Skeletal muscle cell (primary cell): ENCODE measurements around the gene PTPRF.
A peak's percentile ranks its signal among the peaks of the same experiment; 100 is the strongest.

Experiments
- DNase-seq: peaks from one replicate; pipeline ENCODE4 v3.0.0-alpha.2; 2010; ENCODE audit warnings: low read depth
- H3K4me3 ChIP-seq: 2 replicates; pipeline ENCODE4 v1.5.1; 2011; ENCODE audit warnings: low read depth, mild to moderate bottlenecking, control low read depth, low read length, moderate library complexity

Gene PTPRF

DNA sequence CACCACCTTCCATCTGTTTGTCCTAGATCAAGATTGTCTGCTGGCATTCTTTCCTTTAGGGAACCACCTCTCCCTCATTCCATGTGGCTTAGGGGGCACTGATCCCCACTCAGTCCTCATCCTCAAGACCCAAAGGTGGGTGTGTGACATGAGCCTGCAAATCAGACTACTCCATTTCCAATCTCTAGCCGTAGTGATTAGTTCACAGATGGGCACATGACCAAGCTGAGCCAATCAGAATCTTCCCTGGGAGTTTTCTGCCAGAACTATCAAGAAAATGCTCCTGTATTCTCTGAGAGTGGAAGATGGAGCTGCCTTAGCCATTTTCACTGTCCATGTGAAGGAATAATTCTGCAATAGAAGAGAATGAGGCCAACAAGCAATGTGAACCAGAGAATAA lies 19.3 kb upstream of the PTPRF start:
- H3K4me3 ChIP-seq = no peak overlapping the region
- DNase-seq = no peak

GRCh38 chr1:43512133-43512532 lies 18.6 kb upstream of the PTPRF start:
- DNase-seq = no peak
- H3K4me3 ChIP-seq = no peak overlapping the region

DNA sequence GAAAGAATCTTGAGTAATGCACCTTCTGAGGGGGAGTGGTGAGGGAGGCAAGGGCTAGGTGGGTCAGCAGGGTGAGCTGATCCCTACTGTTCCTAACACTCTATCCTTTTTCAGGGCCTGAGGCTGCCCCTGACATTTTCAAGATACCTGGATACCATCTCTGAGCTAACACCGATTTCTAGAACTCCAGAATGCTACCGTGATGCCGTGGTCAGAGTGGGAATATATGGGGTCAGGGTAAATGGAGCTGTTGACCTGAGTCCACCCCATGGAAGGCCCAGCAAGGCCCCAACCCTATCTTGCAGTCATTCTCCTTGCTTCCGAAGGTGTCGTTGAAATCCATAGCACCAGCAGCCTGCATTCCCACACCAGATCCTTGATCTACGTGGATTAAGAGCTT lies 18.0 kb upstream of the PTPRF start:
- no peak for DNase-seq
- no peak overlapping the region for H3K4me3 ChIP-seq

DNA sequence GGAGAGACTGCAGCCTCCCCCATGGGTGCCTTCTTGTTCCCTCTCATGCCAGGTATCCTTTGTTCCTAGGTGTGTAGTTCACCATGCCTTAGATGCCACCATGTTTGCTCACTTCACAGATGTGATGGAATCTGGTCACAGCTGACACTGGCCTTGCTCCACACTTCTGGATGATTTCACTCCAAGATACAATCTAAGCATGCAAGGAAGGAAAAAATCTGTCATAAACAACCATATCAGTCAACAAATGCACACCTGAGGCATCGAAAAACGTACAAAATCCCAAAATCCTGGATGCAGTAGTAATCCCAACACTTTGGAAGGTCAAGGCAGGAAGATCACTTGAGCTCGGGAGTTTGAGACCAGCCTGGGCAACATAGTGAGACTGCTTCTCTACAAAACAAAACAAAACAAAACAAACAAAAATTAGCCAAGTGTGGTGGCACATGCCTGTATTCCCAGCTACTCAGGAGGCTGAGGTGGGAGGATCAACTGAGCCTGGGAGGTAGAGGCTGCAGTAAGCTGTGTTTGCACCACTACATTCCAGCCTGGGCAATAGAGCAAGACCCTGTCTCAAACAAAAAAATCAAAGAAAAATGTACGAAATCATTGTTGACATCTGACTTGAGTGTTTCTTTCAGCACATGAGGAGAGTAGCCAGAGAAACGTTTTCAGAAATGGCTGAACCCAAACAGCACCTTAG lies 17.1 kb upstream of the PTPRF start:
- no peak for DNase-seq

GRCh38 chr1:43518935-43519686 lies 11.6 kb upstream of the PTPRF start:
- no peak overlapping the region for H3K4me3 ChIP-seq
- DNase-seq = no peak

More for the DNA sequence above, 17.1 kb upstream of the PTPRF start:
- H3K4me3 ChIP-seq = no peak overlapping the region

DNA sequence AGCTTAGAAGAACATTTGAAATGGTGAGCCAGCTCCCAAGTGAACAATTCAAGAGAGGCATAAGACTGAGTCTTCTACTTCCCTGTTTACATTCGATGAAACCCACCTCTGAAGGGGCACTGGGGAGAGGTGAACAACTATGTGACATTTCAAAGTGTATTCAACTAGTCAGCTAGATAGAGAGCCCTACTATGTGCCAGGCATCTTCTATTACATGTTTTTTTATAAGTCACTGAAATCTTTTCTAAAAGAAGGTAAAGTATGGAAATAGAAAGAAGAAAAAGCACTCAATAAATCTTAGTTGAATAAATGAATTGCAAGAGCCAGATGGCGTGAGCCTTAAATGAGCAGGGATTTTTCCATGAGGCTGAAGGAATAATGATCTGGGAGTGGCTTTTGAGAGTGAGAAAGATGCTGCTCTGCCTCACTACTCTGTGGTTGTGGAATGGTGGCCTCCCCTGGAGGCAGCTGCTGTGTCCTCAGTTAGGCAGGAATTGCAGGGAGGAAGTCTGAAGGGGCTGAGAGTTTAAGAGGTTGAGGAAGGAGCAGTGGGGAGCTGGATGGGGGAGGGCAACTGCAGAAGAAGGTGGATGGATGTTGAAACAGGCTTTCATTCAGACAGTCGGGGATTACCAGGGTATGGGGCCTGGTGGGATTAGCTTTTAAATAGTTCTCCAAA lies 10.4 kb upstream of the PTPRF start:
- H3K4me3 ChIP-seq = no peak overlapping the region
- DNase-seq = no peak

- no peak overlapping the region for H3K4me3 ChIP-seq
These were observed 9.6 kb upstream of the PTPRF start for GRCh38 chr1:43521078-43521477.

GRCh38 chr1:43521756-43522155 lies 8.9 kb upstream of the PTPRF start:
- DNase-seq = no peak
- H3K4me3 ChIP-seq = no peak overlapping the region

More at GRCh38 chr1:43521078-43521477, 9.6 kb upstream of the PTPRF start:
- DNase-seq = no peak

GRCh38 chr1:43522431-43522775 lies 8.3 kb upstream of the PTPRF start:
- no peak for DNase-seq
- H3K4me3 ChIP-seq = no peak overlapping the region

GRCh38 chr1:43522776-43523480 lies 7.8 kb upstream of the PTPRF start:
- DNase-seq = peak; percentile 54

DNA sequence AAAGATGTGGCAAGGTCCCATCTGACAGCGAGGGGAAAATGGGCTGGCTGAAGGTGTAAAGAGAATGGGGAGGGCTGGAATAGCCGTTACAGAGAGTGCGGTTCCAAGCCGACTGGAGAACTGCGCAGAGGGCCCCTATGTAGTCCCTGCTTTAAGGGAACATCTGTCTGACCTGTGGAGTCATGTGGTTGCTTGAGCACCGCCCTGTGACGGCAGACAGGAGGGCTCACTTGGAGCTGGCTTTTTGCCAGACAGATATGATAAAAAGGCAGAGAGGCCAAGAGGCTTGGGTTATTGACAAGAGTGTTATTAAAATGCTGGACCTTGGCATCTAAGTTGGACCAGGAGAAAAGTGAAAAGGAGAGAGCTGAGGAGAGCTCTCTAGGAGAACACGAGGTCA lies 5.9 kb upstream of the PTPRF start:
- no peak overlapping the region for H3K4me3 ChIP-seq
- no peak for DNase-seq

More at GRCh38 chr1:43522776-43523480, 7.8 kb upstream of the PTPRF start:
- no peak overlapping the region for H3K4me3 ChIP-seq

DNA sequence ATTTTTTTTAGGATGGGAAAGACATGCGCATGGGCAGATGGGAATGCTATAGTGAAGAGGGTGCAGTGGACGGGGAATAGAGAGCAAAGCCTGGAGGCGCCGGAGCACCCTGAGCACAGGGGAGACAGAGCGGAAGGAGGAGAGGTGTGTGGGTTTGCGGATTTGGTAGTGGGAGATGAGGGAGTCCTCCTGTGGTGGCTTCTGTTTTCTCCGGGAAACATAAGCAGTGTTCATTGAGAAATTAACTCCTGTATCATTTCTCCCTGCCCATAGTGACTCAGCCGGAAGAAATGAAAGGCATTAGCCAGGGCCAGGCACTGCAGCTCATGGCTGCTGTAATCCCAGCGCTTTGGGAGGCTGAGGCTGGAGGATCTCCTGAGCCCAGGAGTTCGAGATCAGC lies 4.7 kb upstream of the PTPRF start:
- H3K4me3 ChIP-seq = no peak overlapping the region
- peak; percentile 7 for DNase-seq

DNA sequence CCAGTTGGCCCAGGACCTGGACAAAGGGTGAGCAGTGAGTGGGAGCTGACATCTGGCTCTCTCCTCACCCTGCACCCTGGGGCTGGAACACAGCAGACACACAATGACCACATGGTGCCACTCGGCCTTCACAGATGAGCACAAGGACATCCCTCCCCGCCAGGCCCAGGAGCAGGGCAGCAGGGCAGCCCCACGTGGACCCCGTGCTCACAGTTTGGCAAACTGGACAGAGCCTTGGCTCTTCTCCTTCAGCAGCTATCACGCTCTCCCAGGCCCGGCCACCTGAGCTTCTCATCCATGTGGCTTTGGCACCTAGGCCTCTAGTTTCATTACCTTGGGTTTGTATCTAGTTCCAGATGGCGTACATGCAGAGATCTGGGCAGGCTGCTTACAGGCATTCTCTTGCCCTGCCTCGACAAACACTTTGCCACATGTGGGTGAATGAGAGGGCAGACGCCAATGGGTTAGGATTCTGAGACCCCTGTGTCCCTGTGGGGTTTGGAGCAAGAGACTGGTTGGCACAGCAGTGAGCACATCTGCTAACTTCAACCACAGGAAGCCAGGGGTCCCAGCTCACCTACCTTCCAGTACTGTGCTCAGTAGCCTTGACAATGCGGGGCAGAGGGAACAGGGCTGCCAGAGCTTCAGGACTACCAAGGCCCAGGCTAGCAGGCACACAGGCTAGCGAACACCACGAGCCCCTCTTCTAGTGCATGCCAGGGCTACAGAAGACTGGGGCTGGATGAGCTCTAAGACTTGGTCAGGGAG lies 3.4 kb upstream of the PTPRF start:
- no peak overlapping the region for H3K4me3 ChIP-seq
- DNase-seq = no peak

- no peak overlapping the region for H3K4me3 ChIP-seq
- DNase-seq = peak; percentile 36
These were observed 1.4 kb upstream of the PTPRF start for GRCh38 chr1:43529206-43529731.

- peak overlapping the region; percentile 63 for H3K4me3 ChIP-seq
- no peak for DNase-seq
These were observed 623 bp downstream of the PTPRF start for GRCh38 chr1:43531107-43531905.

DNA sequence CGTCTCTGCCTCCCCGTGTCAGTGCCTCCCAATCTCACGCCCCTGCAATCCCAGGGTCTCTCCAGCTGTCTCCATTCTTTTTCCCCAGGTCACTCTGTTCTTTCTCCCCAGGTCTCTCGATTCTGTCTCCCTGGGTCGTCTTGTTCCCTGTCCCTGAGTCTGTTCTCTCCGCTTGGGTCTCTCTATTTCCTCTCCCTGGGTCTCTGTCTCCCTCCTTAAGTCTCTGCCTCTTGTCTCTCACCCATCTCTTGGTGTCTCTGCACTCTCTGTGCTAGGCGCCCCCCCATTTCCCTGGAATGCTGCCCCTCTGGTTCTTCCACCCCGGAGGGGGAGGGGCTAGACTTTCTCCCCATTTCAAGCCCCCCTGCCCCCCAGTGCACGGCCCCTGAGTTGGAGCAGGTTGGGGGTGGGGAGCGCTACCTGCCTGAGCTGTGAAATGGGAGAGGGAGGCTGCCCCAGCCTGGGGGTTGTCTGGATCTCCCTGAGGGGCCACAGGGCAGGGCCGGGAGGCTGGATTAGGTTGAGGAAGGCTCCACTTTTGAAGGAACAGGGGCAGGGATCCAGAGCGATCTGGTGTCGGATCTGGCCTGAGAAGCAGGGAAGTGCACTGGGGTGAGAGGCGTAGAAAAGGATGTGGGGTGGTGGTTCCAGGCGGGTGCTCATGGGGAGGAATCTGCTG lies 1.4 kb downstream of the PTPRF start:
- H3K4me3 ChIP-seq = peak overlapping the region; percentile 63
- no peak for DNase-seq

GRCh38 chr1:43532716-43533115 lies 2.0 kb downstream of the PTPRF start:
- peak overlapping the region; percentile 63 for H3K4me3 ChIP-seq
- no peak for DNase-seq

DNA sequence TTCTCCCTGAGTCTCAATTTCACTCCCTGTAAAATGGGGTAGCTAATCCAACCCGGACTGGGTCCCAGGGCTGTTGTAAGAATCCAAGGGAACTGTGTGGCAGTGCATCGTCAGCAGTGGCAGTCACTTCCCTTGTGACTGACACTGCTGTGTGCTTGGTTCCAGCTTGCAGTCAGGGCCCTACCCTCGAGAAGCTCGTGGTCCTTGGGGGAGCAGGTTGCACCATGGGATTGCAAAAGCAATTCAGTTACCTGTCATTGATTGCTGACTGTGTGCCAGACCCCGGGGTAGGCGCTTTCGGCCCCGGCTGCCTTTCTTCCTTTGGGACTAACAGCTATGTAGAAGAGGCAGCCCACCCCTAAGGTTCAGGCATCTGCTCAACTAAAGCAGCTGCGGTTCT lies 2.9 kb downstream of the PTPRF start:
- DNase-seq = no peak
- no peak overlapping the region for H3K4me3 ChIP-seq
